SK-N-MC (cell line): Measurements from ENCODE around the gene TNFRSF6B.

Experiments used
- EZH2 ChIP-seq: fragments of 200-600 bp; sonication (generic); IDR thresholded peaks from one replicate; pipeline ENCODE4 v1.6.1; 2017; ENCODE audit warnings: antibody characterized with exemption
- FOXP2 ChIP-seq: optimal IDR thresholded peaks from 2 replicates; pipeline ENCODE3; 2011; ENCODE audit warnings: mild to moderate bottlenecking, moderate library complexity; ENCODE audit not compliant: insufficient read depth; ENCODE audit errors: extremely low read length, control extremely low read depth
- POLR2AphosphoS5 ChIP-seq: IDR thresholded peaks from 2 replicates; pipeline ENCODE4 v1.6.1; 2012; ENCODE audit warnings: mild to moderate bottlenecking, low read depth, low read length, borderline replicate concordance

DNA sequence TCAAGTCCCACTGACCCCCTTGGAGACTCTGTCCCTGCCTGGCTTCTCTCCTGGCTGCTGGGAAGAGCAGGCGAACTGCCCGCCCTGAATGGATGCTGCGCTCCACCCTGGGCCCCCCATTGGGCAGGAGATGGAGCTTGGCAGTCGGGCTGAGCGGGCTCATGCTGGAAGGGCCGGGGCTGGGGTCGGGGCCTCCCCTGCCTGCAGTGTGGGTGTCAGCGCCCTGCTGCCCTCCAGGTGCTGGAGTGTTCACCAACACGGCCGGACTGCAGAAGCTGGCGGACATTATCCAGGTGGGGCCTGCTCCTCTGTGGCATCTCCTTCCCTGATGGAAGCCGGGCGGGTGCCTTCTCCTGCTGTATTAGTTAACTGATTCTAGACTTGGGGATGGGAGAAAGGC is 16.0 kb upstream of the TNFRSF6B start:
- TF ChIP-seq EZH2 (no peak), POLR2AphosphoS5 (no peak), FOXP2 (no peak)
